ENCODE results near the gene PTAFR.

Gene PTAFR

DNA sequence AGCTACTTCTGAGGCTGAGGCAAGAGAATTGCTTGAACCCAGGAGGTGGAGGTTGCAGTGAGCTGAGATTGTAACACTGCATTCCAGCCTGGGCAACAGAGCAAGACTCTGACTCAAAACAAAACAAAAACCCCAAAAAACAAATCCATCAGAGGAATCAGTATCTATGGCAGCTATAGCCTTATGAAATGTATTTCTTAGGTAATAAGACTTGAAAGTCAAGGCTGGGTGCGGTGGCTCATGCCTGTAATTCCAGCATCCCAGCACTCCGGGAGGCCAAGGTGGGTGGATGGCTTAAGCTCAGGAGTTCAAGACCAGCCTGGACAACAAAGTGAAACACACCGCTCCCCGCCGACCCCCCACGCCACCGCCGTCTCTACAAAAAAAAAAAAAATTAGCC, 56.9 kb downstream of the PTAFR start:
- DNase-seq (ENCODE audit: low read depth) = no peak

GRCh38 chr1:28118640-28119307, 57.7 kb downstream of the PTAFR start:
- no peak for DNase-seq (ENCODE audit: low read depth)

- DNase-seq (ENCODE audit: low read depth) = no peak
These were observed 61.2 kb downstream of the PTAFR start for GRCh38 chr1:28115267-28115666.

- no peak for DNase-seq (ENCODE audit: low read depth)
These were observed 61.6 kb downstream of the PTAFR start for GRCh38 chr1:28114844-28115243.

DNA sequence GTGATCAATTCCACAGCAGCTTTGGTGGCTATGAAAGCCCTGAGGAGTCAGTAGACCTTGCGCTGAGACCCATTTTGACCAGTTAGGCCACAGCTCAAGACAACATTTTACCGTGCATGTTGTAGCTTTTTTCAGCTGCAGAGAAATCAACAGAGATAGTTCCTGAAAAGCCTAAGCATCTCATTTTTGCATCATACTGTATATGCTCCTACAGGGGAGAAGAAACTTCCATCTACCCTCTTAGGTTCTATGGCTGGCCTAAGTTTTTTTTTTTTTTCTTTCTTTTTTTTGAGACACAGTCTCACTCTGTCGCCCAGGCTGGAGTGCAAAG, 63.3 kb downstream of the PTAFR start:
- no peak for DNase-seq (ENCODE audit: low read depth)

GRCh38 chr1:28112388-28113241, 63.9 kb downstream of the PTAFR start:
- DNase-seq (ENCODE audit: low read depth) = no peak

- no peak for DNase-seq (ENCODE audit: low read depth)
These were observed 65.3 kb downstream of the PTAFR start for GRCh38 chr1:28111157-28111556.

- no peak for DNase-seq (ENCODE audit: low read depth)
These were observed 65.9 kb downstream of the PTAFR start for GRCh38 chr1:28110555-28110954.

- no peak for DNase-seq (ENCODE audit: low read depth)
These were observed 66.9 kb downstream of the PTAFR start for GRCh38 chr1:28109639-28110038.

DNA sequence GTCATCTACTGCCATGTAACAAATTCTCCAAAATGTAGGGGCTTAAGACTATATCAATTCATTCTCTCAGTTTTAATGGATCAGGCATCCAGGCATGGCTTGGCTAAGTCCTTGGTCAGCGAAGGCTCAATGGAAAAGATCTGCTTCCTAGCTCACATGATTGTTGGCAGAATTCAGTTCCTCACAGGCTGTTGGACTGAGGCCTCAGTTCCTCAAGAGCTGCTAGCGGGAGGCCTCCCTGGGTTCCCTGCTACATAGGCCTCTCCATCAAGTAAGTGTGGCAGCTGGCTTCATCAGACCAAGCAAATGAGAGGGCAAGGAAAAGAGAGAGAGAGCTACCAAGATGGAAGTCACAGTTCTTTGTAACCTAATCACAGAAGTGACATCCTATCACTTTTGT, 68.5 kb downstream of the PTAFR start:
- no peak for DNase-seq (ENCODE audit: low read depth)

DNA sequence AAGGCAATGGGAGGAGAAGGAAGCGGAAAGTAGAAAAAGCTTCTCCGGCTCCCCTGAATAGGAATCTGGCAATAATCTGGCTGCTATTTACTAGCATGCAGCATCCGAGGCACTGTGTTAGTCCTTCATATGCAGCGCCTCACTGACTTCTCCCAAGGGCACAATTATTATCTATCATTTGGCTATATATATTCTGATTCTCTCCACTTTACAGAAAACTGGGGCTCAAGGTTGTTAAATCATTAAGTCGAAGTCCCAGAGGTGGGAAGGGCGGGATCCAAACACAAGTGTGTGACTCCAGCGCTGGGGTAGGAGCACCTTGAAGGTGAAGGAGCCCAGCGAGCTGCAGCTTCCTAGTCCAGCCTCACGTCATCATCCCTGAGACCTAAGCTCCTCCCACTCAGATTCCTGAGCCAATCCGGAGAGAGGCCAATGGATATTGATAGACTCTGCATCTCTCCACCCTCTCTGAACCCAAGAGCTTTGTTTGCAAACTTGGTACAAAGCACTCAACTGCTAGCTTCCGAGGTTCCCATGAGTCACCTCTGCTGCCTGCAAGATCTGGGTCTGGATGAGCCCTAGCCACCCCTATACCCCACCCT, 71.5 kb downstream of the PTAFR start:
- no peak for DNase-seq (ENCODE audit: low read depth)

- DNase-seq (ENCODE audit: low read depth) = no peak
These were observed 74.3 kb downstream of the PTAFR start for GRCh38 chr1:28102189-28102588.

DNA sequence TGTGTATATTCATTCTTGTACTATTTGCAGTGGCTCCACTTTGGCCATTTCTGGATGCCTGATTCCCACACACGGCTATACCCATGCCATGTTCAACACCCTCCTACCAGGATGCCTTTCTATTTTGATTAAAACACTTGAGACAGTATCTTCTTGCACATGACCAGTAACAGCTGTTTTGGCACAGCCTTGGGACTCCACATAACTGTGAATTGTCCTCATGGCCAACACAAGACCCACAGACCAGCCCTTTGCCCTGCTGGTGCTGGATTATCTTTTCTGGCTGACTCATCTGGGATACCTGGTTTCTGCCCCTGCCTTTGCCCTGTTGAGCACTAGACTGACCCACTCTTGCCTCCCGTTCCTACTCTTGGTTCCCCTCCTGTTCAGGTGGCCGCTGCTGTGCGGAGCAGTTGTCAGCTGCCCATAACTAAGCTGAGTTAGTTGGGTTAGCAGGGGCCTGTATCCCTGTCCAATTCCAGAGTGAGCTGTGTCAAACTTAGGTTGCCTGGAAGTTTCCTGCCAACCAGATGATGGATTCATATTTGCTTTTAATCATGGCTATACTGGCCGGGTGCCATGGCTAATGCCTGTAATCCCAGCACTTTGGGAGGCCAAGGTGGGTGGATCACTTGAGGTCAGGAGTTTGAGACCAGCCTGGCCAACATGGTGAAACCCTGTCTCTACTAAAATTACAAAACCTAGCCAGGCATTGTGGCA, 77.3 kb downstream of the PTAFR start:
- no peak for DNase-seq (ENCODE audit: low read depth)

All from stimulated activated CD8-positive, alpha-beta memory T cell treated with anti-CD3 and anti-CD28 coated beads, Interleukin-12 subunit alpha, Interleukin-12 subunit beta, amount 100 ng/mL, for 1 hour (primary cell).